GM12892 (cell line): Measurements from ENCODE around the gene TMEM247.

Source experiments
- POLR2A ChIP-seq: IDR thresholded peaks from 2 replicates; pipeline ENCODE4 v1.6.1; 2011; ENCODE audit warnings: low read depth, low read length, control low read depth
- POLR2AphosphoS5 ChIP-seq: IDR thresholded peaks from 2 replicates; pipeline ENCODE4 v1.6.1; 2011; ENCODE audit warnings: low read depth, low read length, control low read depth
- TAF1 ChIP-seq: IDR thresholded peaks from 2 replicates; pipeline ENCODE4 v1.6.1; 2011; ENCODE audit warnings: low read depth, mild to moderate bottlenecking, control low read depth, low read length, borderline replicate concordance

DNA sequence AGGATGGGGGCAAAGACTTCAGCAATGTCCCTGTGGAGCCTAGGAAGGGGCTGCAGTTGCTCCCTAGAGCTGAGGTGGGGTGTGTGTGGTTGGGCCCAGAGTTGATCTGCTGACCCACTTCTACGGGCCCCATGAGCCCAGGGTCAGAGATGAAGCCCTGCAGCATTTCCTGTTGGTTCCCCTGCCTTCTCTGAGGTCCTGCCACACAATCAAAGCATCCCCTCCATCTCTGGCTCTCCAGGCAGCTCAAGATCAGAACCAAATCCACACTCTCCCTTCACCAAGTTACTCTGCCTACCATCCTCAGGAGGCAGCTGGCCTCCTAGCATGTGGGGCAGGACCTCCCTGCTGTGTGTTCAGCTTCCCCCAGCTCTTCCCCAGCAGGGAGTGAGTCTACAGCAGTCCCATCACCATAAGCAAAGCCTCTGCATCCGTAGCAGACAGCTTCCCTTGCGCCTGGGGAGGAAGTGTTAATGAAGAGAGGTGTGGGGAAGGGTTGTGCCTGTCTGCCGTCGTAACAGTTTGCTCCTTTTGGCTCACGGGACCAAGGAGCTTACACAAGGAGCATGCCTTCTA lies 26.9 kb downstream of the TMEM247 start:
- TF ChIP-seq TAF1 (no peak), POLR2A (no peak), POLR2AphosphoS5 (no peak)
